Measurements from ENCODE around the gene CDKN3.

Gene CDKN3

DNA sequence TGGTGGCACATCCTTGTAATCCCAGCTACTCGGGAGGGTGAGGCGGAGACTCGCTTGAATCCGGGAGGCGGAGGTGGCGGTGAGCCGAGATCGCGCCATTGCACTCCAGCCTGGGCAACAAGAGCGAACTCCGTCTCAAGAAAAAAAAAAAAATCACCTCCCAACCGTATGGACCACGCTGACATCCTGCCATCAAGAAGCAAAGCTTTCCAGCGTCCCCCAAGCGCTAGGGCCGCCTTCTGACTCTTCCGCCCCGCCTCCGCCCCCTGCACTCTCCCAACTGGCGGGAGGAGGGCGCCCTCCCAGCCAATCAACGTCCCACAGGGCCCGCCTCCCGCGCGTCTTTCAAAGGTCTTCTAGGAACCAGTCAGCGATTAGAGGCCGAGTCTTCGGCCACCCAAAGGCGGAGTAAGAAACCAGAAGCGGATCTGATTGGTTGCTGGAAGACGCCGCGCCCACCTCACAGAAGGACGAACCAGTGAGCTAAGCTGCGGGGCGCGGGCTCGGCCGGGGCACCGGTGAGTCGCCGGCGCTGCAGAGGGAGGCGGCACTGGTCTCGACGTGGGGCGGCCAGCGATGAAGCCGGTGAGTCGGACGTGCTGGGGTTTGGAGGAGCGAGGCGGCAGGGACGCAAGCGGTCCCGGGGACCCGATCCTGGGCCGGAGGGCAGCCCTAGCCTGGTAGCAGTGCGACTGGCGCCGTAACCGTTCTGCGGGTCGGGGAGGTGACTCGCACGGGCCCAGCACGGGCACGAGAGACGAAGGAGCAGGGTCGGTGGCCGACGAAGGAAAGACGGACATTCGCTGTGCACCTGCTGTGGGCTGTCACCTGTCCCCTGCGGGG is at the start of gene CDKN3:
Gene CDKN3, plus strand, starts transcription at position 515 of the 843 bp plus-strand sequence. Its CDS starts 62 bp downstream, at position 577.
- no peaks in the 10 kb centered on the region for H3F3A ChIP-seq (ENCODE audit: control insufficient read depth, insufficient read depth)
- no peaks in the 10 kb centered on the region for H3K27me3 ChIP-seq (ENCODE audit: control insufficient read depth, low read length)
- peak within 1 kb of the TSS; percentile 48 for H3K27ac ChIP-seq (ENCODE audit: low read depth, low read length)
- no peaks in the 10 kb centered on the region for H3K9me3 ChIP-seq (ENCODE audit: control insufficient read depth, insufficient read depth, low read length)
- peaks cover 24% of the 10 kb centered on the region for H3K4me1 ChIP-seq (ENCODE audit: control insufficient read depth, low read length)
- H3K79me2 ChIP-seq (ENCODE audit: control insufficient read depth, low read length) = peaks cover 42% of the 10 kb centered on the region
- H3K4me2 ChIP-seq (ENCODE audit: low read length) = peak within 1 kb of the TSS; percentile 81
- no peaks in the 10 kb centered on the region for H3K9me2 ChIP-seq (replicated peaks; ENCODE audit: control insufficient read depth, low read length)
- TF ChIP-seq EZH2phosphoT487 (IDR thresholded peaks at IDR 0.05; ENCODE audit: borderline replicate concordance, low read length) = no peak
- peak; percentile 30 for TF ChIP-seq CTCF (IDR thresholded peaks at IDR 0.05; ENCODE audit: low read depth, low read length, poor library complexity, severe bottlenecking)
- peaks cover 39% of the 10 kb centered on the region for H3K36me3 ChIP-seq (ENCODE audit: control insufficient read depth, low read length)
- no peaks in the 10 kb centered on the region for H4K20me1 ChIP-seq (ENCODE audit: control insufficient read depth, insufficient read depth, low read depth, low read length)
- peak within 1 kb of the TSS; percentile 94 for H3K4me3 ChIP-seq (ENCODE audit: low read length)

DNA sequence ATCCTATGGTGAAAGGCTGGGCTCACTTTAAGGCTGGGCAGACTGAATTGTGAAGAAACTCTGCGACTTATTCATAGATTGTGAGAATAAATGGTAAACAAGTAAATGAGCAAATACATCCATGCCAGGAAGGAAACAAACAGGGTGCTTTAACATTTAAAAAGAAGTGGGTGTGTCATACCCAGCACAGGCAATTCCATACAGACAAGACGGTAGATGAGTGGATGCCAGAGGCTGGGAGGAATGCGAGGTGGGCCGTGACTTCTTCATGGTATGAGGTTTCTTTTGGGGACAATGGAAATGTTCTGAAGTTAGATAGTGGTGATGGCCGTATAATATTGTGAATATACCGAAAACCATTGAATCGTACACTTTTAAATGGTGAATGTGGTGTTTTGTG is 49.8 kb upstream of the CDKN3 start:
- TF ChIP-seq EZH2phosphoT487 (IDR thresholded peaks at IDR 0.05; ENCODE audit: borderline replicate concordance, low read length) = no peak
- no peak for TF ChIP-seq CTCF (IDR thresholded peaks at IDR 0.05; ENCODE audit: low read depth, low read length, poor library complexity, severe bottlenecking)
- H3F3A ChIP-seq (ENCODE audit: control insufficient read depth, insufficient read depth) = no peaks in the 10 kb centered on the region

DNA sequence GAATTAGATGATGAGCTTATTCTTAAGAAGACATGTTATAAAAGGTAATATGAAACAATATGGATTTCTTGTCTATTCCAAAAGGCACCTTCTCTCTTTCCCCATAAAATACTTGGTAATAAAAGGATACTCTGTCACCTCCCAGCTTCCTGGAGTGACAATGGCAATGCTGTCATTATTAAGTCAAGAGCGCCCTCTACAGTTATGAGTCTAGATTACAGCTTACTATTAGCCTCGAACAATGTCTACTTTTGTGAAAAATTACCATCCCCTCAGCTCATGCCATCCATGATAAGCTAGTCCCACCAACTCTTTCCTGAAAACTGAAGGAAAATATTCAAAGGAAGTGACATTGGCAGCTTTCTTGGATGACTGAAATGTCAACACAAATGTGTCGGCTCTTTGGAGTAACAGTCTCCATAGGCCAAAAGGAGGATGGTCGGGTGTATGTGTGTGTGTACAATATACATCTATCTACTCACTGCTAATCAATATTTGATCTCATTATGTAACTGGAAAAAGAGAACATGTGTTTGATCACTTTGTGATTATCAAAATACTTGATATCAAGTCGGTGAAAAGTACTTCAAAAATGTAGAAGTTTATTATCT is 48.7 kb upstream of the CDKN3 start:
- Histone ChIP-seq H3K79me2 (ENCODE audit: control insufficient read depth, low read length) (no peaks in the 10 kb centered on the region), H3F3A (ENCODE audit: control insufficient read depth, insufficient read depth) (no peaks in the 10 kb centered on the region), H3K4me2 (ENCODE audit: low read length) (no peak overlapping the region), H3K9me2 (replicated peaks; ENCODE audit: control insufficient read depth, low read length) (no peaks in the 10 kb centered on the region), H3K4me3 (ENCODE audit: low read length) (no peak overlapping the region), H4K20me1 (ENCODE audit: control insufficient read depth, insufficient read depth, low read depth, low read length) (no peaks in the 10 kb centered on the region), H3K9me3 (ENCODE audit: control insufficient read depth, insufficient read depth, low read length) (no peaks in the 10 kb centered on the region; the same call in 1 of the 2 replicates), H3K27ac (ENCODE audit: low read depth, low read length) (no peak overlapping the region), H3K4me1 (ENCODE audit: control insufficient read depth, low read length) (no peaks in the 10 kb centered on the region), H3K27me3 (ENCODE audit: control insufficient read depth, low read length) (no peaks in the 10 kb centered on the region), H3K36me3 (ENCODE audit: control insufficient read depth, low read length) (no peaks in the 10 kb centered on the region)
- peak; percentile 79 for TF ChIP-seq CTCF (IDR thresholded peaks at IDR 0.05; ENCODE audit: low read depth, low read length, poor library complexity, severe bottlenecking)
- TF ChIP-seq EZH2phosphoT487 (IDR thresholded peaks at IDR 0.05; ENCODE audit: borderline replicate concordance, low read length) = no peak

More for the DNA sequence above, 49.8 kb upstream of the CDKN3 start:
- H3K4me1 ChIP-seq (ENCODE audit: control insufficient read depth, low read length) = no peaks in the 10 kb centered on the region
- no peak overlapping the region for H3K4me3 ChIP-seq (ENCODE audit: low read length)
- H4K20me1 ChIP-seq (ENCODE audit: control insufficient read depth, insufficient read depth, low read depth, low read length) = no peaks in the 10 kb centered on the region
- H3K9me2 ChIP-seq (replicated peaks; ENCODE audit: control insufficient read depth, low read length) = no peaks in the 10 kb centered on the region
- H3K27ac ChIP-seq (ENCODE audit: low read depth, low read length) = no peak overlapping the region
- H3K79me2 ChIP-seq (ENCODE audit: control insufficient read depth, low read length) = no peaks in the 10 kb centered on the region
- no peaks in the 10 kb centered on the region for H3K36me3 ChIP-seq (ENCODE audit: control insufficient read depth, low read length)
- H3K27me3 ChIP-seq (ENCODE audit: control insufficient read depth, low read length) = no peaks in the 10 kb centered on the region
- no peak overlapping the region for H3K4me2 ChIP-seq (ENCODE audit: low read length)
- no peaks in the 10 kb centered on the region for H3K9me3 ChIP-seq (ENCODE audit: control insufficient read depth, insufficient read depth, low read length)

Data from DOHH2 (cell line).